ENCODE measurements around the gene DIP2C. TPM values are rescaled to one million over a fixed set of nuclear protein-coding genes. Genes with fewer than 3 reads are reported as not detected.

Gene DIP2C
- total RNA-seq, 1 experiment from 2014 or later, result 11.0 TPM

GRCh38 chr10:666237-667012 lies 23.0 kb downstream of the DIP2C start:
- POLR2A ChIA-PET, result no interaction called here
- Mint-ChIP-seq H3K27me3 (ENCODE audit: low read depth) (no peaks in the 10 kb centered on the region), H3K4me3 (no peak overlapping the region), H3K4me1 (peaks cover 9% of the 10 kb centered on the region), H3K9me3 (peaks cover 10% of the 10 kb centered on the region), H3K36me3 (peaks cover 4% of the 10 kb centered on the region), H3K27ac (no peak overlapping the region)
- no peak for TF ChIP-seq FOXP4 (CRISPR knock-in tag; IDR thresholded peaks at IDR 0.05)
- no peak for TF ChIP-seq ZBTB21 (CRISPR knock-in tag; IDR thresholded peaks at IDR 0.05; ENCODE audit: borderline replicate concordance)
- TF ChIP-seq AR (CRISPR knock-in tag; IDR thresholded peaks at IDR 0.05), result no peak
- TF ChIP-seq NFYB (CRISPR knock-in tag; conservative IDR thresholded peaks at IDR 0.05; ENCODE audit: low read depth), result no peak
- no peak for TF ChIP-seq EMX1 (CRISPR knock-in tag; IDR thresholded peaks at IDR 0.05)
- no peak for TF ChIP-seq ZSCAN18 (CRISPR knock-in tag; IDR thresholded peaks at IDR 0.05)
- no peak for TF ChIP-seq ZNF671 (CRISPR knock-in tag; IDR thresholded peaks at IDR 0.05)
- no peak for TF ChIP-seq ZBTB43 (CRISPR knock-in tag; IDR thresholded peaks at IDR 0.05)
- no peak for TF ChIP-seq ESRRA (CRISPR knock-in tag; IDR thresholded peaks at IDR 0.05; ENCODE audit: borderline replicate concordance)
- no peak for TF ChIP-seq MLX (CRISPR knock-in tag; IDR thresholded peaks at IDR 0.05)
- no peak for TF ChIP-seq NFE2L1 (CRISPR knock-in tag; IDR thresholded peaks at IDR 0.05)
- TF ChIP-seq SP1 (CRISPR knock-in tag; conservative IDR thresholded peaks at IDR 0.05), result no peak
- TF ChIP-seq MAX (CRISPR knock-in tag; IDR thresholded peaks at IDR 0.05), result no peak
- ATAC-seq (no peak), DNase-seq (ENCODE audit: low spot score) (no peak)
- CTCF ChIA-PET, result no interaction called here

- no peak for DNase-seq (ENCODE audit: low spot score)
- H3K36me3 Mint-ChIP-seq, result no peaks in the 10 kb centered on the region
- peaks cover 6% of the 10 kb centered on the region; the same call in 1 of the 2 replicates for H3K9me3 Mint-ChIP-seq
- no peak for ATAC-seq
- POLR2A ChIA-PET, result no interaction called here
- no peak overlapping the region for H3K4me3 Mint-ChIP-seq
- CTCF ChIA-PET, result no interaction called here
- H3K27me3 Mint-ChIP-seq (ENCODE audit: low read depth), result no peaks in the 10 kb centered on the region
- peaks cover 11% of the 10 kb centered on the region for H3K4me1 Mint-ChIP-seq
- H3K27ac Mint-ChIP-seq, result peak overlapping the region; percentile 70
- no peak for TF ChIP-seq NFYB (CRISPR knock-in tag; conservative IDR thresholded peaks at IDR 0.05; ENCODE audit: low read depth)
Measured at GRCh38 chr10:665579-666091, 23.8 kb downstream of the DIP2C start.

Data from WTC11 (cell line).